Sciatic nerve (tissue), 2 donors: Measurements from ENCODE around the gene KANSL2. TPM values are rescaled to one million over a fixed set of nuclear protein-coding genes. Genes with fewer than 3 reads are reported as not detected.
"Not testable (repeated sequence)": the region's sequence is repeated elsewhere in the genome, so short reads cannot be mapped to it uniquely, and the experiment has no call there.

Source experiments
- ATAC-seq: fragments of 200-7000 bp; cut with Tn5 transposase; one replicate; pipeline ENCODE4 v1.9.1; 2020; ENCODE audit warnings: mild to moderate bottlenecking, moderate library complexity
- DNase-seq: peaks from one replicate; pipeline ENCODE4 v3.0.0-alpha.2; 2020; ENCODE audit warnings: low spot score
- intact Hi-C: fragments of 100-400 bp; cut with DNase I; formaldehyde crosslinking; loops from one replicate; pipeline ENCODE4 v1.14.2; 2022
- total RNA-seq: library from RNA; stranded (reverse); fragmentation: NEBNext Ultra II Directional; extraction: Animal tissue kit (Norgen Biotek cat#: 25700); gene quantifications from one replicate; pipeline ENCODE4 v1.2.1, GENCODE V29; 2021
- donor health status: DM: no; HTN: no; CAD: no.
- donor health status: DM: no; HTN: no; CAD: no.

Gene KANSL2
- total RNA-seq, 1 donor from 2014 or later = 27.0 TPM

DNA sequence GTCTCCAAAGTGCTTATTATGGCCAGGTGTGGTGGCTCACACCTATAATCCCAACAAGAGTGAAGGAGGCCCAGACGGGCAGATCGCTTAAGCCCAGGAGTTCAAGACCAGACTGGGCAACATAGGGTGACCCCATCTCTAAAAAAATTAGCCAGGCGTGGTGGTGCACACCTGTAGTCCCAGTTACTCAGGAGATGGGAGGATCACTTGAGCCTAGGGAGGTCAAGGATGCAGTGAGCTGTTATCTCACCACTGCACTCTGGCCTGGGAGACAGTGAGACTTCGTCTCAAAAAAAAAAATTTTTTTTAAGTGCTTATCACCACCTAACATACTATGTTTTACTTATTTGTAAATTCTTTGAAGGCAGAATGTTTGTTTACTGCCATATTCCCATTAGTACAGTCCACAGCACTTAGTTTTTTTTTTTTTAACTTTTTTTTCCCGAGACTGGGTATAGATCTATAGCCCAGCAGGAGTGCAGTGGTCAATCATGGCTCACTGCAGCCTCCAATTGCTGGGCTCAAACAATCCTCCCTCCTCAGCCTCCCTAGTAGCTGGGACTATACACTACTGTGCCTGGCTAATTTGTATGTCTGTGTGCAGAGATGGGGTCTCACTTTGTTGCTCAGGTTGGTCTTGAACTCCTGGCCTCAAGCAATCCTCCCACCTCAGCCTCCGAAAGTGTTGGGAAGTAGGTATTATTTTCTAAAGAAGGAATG lies 4.7 kb upstream of the KANSL2 start:
- ATAC-seq (no peak), DNase-seq (no peak)
- intact Hi-C loops = no loop called here

DNA sequence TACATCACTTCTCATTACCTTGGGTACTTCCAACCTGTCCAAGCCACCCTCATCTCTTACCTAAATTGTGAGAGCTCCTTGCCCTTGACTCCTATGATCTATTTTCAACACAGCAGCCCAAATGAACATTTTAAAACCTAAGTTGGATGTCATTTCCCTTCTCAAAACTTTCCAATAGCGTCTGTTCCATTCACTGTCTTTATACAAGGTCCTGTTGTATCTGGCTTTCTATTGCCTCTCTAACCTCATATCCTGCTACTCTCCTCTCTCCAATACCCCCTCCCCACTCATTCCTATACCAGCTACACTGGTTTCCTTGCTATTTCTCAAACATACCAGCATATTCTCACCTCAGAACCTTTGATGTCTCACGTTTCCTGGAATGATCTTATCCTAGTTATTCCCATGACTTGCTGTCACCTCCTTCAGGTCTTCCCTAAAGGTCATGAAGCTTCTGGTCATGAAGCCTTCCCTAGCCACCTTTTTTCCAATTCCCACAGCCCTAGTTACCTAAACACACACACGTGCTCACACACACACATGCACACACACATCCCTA lies 4.1 kb upstream of the KANSL2 start:
- DNase-seq (no peak), ATAC-seq (no peak)
- intact Hi-C loops = no loop called here

DNA sequence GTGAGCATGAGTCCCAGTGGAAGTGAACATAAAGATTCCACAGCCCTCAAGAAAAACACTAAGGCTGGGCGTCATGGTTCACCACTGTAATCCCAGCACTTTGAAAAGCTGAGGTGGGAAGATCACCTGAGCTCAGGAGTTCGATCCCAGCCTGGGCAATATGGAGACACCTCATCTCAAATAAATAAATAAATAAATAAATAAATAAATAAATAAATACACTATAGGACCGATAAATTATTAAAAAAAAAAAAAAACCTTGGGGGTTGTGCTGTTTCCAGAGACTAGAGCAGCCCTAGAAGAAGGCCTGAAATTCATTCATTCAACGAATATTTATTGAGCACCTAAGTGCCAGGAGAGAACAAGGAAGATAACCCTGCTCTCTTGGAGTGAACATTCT lies 1.5 kb upstream of the KANSL2 start:
- ATAC-seq (no peak), DNase-seq (no peak)
- intact Hi-C loops = no loop called here

DNA sequence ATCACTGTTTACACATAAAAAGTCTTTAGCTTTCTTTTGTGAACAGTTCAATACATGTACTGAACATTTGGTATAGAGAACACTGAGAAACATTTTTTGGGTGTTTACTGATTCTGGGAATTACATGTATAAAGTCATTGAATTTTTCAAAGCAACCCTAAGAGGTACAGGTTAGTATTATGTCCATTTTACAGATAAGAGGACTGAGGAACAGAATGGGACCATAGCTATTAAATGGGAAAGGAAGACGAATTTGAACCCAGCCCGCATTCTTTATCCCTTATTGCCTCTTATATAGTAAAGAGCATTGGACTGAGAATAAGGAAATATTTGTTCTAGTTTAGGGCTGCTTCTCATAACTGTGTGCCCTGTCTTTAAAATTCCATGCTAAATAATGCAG lies 889 bp upstream of the KANSL2 start:
- DNase-seq (no peak), ATAC-seq (no peak)
- intact Hi-C loops = no loop called here

DNA sequence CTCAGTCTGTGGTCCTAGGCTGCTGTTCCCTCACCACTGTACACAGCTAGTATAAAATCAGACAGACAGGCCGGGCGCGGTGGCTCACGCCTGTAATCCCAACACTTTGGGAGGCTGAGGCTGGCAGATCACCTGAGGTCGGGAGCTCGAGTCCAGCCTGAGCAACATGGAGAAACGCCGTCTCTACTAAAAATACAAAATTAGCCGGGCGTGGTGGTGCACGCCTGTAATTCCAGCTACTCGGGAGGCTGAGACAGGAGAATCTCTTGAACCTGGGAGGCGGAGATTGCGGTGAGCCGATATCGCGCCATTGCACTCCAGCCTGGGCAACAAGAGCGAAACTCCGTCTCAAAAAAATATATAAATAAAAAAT lies 481 bp upstream of the KANSL2 start:
- DNase-seq, ATAC-seq, intact Hi-C loops: not testable (repeated sequence)

DNA sequence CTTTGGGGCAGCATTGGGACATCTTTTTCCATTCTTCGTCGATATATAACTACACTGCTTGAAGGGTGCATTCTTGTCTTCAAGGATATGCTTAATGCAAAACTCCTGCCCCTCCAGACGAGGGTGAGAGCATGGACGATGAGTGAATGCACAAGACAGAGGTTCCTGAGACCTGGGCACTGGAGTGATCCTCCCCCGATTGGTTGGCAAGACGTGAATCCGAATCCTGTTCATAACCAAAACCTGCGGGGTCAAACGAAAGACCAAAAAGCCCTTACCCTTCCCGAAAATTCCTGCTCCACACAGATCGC lies 684 bp downstream of the KANSL2 start:
- intact Hi-C loops = no loop called here
- ATAC-seq = no peak
- no peak for DNase-seq

DNA sequence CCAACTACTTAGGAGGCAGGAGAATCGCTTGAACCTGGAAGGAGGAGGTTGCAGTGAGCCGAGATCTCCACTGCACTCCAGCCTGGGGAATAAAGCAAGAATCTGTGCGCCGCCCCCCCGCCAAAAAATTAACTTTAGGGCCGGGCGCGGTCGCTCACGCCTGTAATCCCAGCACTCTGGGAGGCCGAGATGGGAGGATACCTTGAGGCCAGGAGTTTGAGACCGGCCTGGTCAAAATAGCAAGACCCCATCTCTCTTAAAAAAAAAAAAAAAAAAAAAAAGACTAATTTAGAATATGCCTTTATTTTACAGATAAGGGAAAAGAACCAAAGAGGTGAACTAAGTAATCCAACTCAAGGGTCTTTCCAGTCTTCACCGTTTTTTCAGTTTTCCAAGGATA lies 1.2 kb downstream of the KANSL2 start:
- DNase-seq (no peak), ATAC-seq (no peak)
- intact Hi-C loops = no loop called here

DNA sequence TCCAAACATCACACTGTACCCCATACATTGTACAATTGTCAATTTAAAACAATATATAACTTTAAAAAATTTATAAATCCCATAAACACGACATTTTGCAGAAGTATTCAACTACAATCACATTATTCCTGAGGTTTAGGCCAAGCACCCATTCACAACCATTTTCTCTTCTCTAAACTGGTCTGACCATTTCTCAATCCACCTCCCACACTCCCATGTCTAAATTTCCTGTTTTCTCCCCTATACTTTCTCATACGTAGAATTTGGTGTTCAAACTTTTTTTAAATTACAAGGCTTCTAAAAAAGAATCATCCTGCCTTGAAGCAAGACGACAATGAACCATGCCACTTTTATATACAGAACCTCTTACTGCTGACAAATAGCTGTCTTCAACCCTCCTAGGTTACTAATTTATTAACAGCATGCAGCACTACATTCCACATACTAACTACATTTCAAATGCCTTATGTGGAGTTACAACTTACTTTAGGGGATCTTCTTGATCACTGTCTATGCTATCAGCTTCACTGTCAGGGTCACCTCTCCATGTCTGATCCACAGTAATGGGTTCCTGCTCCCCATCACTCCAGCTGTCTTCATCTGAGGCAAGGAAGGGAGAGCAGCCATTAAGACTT lies 3.4 kb downstream of the KANSL2 start:
- intact Hi-C loops = no loop called here
- no peak for ATAC-seq
- no peak for DNase-seq

DNA sequence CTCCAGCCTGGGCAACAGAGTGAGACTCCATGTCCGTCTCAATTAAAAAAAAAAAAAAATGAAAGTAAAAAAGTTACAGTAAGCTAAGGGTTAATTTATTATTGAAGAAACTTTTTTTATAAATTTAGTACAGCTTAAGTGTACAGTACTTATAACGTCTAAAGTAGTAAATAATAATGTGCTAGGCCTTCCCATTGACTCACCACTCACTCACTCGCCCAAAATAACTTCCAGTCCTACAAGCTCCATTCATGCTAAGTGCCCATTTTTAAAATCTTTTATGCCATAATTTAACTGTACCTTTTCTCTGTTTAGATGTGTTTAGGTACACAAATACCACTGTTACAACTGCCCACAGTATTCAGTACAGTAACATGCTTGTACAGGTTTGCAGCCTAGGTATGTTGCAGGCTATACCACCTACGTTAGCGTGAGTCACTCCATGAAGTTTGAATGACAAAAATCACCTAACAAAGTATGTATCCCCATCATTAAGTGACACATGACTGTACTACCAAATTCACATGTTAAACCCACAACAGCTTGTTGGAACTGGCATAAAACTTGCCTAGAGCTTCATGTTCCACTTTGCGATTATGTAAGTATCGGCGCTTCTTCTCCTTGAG lies 10.7 kb downstream of the KANSL2 start:
- DNase-seq = no peak
- ATAC-seq = no peak
- intact Hi-C loops = no loop called here

DNA sequence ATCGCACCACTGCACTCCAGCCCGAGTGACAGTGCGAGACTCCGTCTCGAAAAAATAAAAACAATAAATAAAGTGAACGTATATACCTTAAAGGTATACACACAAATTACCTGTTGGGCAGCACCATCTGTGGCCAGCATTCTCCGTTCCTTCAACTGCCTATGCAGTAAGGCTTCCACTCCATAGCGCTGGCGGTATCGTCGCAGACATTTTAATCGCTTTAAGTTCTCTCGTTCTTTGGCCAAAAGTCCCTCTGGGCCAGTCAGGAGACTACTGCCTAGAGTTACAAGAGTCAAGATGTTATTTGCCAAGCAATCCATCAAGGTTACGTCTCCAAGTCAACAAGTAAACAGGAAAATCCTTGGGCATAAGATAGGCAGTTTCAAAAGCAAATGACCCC lies 13.0 kb downstream of the KANSL2 start:
- DNase-seq (no peak), ATAC-seq (no peak)
- intact Hi-C loops = no loop called here

DNA sequence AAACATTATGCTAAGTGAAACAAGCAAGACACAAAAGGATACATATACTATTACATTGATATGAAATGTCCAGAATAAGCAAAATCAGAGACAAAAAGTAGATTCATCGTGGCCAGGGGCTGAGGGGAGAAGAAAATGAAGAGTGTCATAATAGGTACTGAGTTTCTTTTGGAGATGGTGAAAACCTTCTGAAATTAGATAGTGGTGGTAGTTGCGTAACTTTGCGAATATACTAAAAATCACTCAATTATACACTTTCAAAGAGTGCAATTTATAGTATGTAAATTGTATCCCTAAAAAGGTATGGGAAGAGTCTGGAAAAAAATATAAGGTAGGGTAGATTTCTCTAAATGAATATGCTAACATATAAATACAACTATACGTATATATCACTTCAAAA lies 22.2 kb downstream of the KANSL2 start:
- intact Hi-C loops = no loop called here
- DNase-seq = no peak
- no peak for ATAC-seq

DNA sequence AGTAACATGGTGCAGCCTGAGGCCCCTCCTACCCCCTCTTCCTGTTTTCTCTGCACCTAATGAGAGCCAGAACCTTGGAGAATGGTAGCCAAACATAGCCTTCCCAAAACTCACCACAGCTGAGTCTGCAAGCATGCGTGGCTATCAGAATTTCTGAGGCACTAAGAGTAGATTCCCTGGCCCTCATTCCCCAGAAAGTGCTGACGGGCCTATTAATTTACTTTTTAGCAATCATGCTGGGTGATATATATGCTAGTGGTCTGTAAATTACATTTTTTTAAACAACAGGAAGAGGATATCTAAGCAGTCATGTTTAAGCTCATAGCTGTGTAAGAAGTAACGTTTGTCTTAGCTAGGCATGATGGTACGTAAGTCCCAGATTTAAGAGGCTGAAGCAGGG lies 30.4 kb downstream of the KANSL2 start:
- ATAC-seq (no peak), DNase-seq (no peak)
- intact Hi-C loops = no loop called here

DNA sequence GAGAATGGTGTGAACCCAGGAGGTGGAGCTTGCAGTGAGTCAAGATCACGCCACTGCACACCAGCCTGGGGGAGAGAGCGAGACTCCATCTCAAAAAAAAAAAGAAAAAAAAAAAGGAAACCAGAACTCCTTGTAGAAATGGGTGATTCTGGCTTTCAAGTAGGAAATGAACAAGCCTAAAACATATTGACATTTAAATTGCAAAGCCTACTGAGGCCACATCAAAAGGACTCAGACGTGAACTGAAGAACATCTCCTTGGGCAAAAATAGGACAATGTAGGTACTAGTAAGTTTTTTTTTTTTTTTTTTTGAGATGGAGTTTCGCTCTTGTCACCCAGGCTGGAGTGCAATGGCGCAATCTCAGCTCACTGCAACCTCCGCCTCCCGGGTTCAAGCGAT lies 36.7 kb downstream of the KANSL2 start:
- DNase-seq, intact Hi-C loops, ATAC-seq: not testable (repeated sequence)

DNA sequence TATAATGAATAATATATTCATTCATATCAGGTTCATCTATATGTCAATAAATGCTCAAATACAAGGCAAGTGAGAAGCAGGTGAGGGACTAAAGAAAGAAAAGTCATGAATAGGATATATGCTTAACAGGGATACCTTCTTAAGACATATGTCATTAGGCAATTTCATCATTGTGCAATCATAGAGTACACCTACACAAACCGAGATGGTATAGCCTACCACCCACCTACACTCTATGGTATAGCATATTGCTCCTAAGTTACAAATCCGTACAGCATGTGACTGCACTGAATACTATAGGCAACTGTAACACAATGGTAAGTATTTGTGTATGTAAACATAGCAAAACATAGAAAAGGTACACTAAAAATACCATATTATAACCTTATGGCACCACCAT lies 39.0 kb downstream of the KANSL2 start:
- DNase-seq (no peak), ATAC-seq (no peak)
- intact Hi-C loops = no loop called here

DNA sequence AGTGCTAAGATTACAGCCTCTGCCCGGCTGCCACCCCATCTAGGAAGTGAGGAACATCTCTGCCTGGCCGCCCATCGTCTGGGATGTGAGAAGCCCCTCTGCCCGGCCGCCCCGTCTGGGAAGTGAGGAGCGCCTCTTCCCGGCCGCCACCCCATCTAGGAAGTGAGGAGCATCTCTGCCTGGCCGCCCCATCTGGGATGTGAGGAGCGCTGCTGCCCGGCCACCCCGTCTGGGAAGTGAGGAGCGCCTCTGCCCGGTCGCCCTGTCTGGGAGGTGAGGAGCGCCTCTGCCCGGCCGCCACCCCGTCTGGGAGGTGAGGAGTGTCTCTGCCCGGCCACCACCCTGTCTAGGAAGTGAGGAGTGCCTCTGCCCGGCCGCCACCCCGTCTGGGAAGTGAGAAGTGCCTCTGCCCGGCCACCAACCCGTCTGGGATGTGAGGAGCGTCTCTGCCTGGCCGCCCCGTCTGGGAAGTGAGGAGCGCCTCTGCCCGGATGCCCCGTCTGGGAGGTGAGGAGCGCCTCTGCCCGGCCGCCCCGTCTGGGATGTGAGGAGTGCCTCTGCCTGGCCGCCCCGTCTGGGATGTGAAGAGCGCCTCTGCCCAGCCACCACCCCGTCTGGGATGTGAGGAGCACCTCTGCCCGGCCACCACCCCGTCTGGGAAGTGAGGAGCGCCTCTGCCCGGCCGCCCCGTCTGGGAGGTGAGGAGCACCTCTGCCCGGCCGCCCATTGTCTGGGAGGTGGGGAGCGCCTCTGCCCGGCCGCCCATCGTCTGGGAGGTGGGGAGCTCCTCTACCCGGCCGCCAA lies 40.1 kb downstream of the KANSL2 start:
- DNase-seq, ATAC-seq, intact Hi-C loops: not testable (repeated sequence)

DNA sequence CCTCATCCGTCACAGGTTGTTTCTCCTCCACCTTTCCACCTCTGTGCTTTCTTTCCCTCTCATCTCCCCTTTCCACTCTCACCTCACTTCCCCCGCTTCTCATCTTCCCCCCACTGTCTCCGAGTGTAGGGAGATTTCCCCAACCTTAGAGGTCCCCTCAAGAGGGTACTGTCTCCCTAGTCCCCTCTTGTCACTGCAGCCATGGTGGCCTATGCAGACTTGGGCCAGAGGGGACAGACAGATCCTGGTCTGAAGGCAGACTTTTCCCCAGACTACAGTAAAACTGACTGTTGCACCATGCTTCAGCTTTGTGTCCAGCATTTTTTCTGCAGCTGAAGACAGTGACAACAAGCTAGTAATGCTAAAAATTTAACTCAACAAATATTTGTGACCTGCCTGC lies 41.2 kb downstream of the KANSL2 start:
- intact Hi-C loops = no loop called here
- ATAC-seq (no peak), DNase-seq (no peak)

DNA sequence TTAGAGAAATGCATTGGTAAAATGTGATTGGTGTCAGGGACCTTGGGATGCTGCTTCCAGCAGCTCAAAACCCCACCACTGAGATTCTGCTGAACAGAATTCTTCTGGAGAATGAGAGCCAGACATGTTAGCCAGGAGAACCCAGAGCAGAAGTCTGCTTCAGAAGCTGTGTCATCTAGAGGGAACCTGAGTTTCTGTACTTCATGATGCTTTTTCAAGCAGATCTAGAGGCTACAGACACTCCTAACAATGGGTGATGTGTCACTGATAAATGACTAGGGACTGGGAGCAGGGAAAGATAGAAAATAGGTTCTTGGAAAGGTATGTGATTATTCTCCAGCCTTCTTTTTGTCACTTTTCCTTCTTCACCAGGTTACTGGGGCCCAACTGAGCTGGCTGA lies 41.6 kb downstream of the KANSL2 start:
- ATAC-seq = no peak
- intact Hi-C loops = no loop called here
- DNase-seq = no peak

DNA sequence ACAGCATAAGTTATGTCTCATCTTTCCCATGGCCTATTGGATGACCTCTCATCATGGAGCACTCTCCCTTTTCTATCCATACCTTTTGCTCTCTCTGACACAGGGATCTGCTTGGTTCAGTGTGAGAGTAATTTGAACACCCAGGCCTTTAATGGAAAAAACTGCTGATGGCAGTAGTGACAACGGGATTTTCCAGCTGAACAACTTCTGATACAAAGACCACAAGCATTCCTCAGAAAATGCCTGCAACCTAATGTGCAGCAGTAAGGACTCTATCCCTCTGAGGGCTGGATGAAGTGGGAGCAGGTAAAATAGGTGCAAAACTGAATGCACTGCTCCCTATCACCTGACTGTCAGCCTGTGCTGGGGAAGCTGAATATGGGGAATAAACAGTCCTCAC lies 51.0 kb downstream of the KANSL2 start:
- ATAC-seq (no peak), DNase-seq (no peak)
- intact Hi-C loops = no loop called here

DNA sequence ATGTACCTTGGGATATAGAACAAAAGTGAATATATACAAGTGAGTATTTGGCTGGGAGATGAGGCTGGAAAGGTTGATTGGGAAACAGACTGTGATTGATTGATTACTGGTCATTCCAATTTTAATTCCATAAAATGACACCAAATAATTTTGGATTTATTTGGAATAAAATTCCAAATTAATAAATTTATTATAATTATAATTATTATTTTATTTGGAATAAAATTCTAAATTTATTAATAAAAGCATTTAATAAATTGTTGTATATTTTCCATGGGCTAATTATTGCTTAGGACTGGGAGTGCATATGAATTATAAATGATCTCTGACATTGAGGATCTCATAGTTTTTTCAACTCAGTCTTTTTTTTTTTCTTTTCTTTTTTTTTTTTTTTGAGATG lies 51.7 kb downstream of the KANSL2 start:
- no peak for DNase-seq
- ATAC-seq = no peak
- intact Hi-C loops = no loop called here

DNA sequence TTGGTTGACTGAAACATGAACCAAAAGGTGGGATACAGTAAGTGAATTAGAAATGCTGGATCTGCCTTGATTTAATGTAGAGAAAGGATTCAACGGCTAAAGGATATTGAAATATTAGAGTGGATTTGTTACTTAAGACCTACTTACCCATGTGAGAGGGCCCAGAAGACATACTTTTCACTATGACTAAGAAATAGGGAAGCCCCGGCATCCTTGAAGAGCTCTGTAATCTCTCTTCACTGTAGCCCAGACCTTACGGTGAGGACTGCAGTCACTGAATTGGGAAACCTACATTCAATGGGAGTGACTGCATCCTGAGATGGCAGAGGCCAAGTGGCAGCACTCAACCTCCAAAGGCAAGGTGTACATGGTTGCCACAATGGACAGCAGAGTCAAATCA lies 52.5 kb downstream of the KANSL2 start:
- intact Hi-C loops = no loop called here
- ATAC-seq (no peak), DNase-seq (no peak)
